Gastrocnemius medialis (tissue), 4 donors: ENCODE measurements around the gene MDGA2.

Experiments
- CTCF ChIP-seq, 5 experiments: fragments of 450-650 bp in 3 of 5; fragments of 200-600 bp in 2 of 5; sonication (generic) in 2 of 5; IDR thresholded peaks in 4 of 5; conservative IDR thresholded peaks in 1 of 5; 1 replicate in 4 of 5; 2 replicates in 1 of 5; pipeline ENCODE4 v1.5.1; 2016 to 2019; ENCODE audit warnings: antibody characterized with exemption in 5 of 5, mild to moderate bottlenecking in 3 of 5, moderate library complexity in 3 of 5
- POLR2A ChIP-seq, 2 donors: fragments of 450-650 bp; IDR thresholded peaks; one replicate each; pipeline ENCODE4 v1.6.1; 2017; ENCODE audit warnings: antibody characterized with exemption in 2 of 2, mild to moderate bottlenecking in 2 of 2, moderate library complexity in 2 of 2

DNA sequence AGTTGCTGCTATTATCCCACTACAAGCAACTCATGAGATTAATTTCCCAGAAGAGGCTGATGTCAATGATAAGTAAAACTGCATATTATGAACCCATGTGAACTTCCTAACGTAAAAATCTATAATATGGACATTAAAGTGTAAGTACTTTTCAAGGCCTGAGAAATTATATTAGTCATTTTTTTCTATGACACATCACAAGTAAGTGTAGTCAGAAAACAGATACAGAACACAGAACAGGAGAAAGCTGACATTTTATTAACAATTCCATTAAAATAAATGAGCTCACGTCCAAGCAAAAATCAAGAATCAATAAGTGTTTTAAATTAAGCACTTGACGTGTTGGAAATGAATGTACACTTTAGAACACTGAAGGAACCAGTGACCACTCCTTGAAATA lies 155.0 kb downstream of the MDGA2 start:
- TF ChIP-seq CTCF (IDR thresholded peaks at IDR 0.05 in 4 of 5, conservative IDR thresholded peaks at IDR 0.05 in 1 of 5) (no peak), POLR2A (IDR thresholded peaks at IDR 0.05) (no peak)
